ENCODE data around the gene CASTOR2.
"Not testable (repeated sequence)": the region's sequence is repeated elsewhere in the genome, so short reads cannot be mapped to it uniquely, and the experiment has no call there.

CASTOR2 gene

DNA sequence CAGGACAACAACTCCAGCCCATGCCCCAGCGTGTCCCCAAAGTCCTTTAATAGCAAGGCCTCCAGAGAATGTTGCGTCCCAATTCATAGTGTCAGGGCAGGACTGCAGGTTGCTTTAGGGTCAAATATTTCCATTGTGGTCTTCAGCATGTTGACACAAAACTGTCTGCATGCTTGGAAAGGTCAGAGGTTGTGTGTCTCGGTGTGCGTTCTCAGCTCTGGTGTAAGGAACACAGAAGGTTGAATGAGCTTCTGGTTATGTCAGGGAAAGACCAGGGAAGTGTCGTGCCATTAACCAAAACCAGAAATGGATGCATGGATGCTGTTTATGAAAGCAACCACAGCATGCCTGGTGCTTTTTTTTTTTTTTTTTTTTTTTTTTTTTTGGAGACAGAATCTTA lies 31.9 kb downstream of the CASTOR2 start:
- DNase-seq, result not testable (repeated sequence)

DNA sequence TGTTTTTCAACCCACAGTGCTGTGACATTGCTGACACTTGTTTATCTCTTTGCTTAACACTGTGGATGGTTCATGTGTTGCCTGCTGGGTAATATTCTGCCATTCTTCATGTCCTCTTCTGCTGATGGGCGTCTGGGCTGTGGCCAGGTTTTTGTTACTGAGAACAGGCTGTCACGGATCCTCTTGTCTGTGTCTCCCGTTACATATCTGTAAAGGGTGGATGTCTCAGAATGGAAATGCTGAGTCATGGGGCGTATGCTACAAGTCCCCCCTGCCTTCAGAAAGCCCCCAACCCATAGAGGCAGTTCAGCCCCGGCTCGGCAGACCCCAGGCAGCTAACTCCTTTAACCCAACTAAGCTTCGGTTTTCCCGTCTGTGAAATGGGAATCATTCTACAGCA lies 33.3 kb downstream of the CASTOR2 start:
- DNase-seq, result not testable (repeated sequence)

DNA sequence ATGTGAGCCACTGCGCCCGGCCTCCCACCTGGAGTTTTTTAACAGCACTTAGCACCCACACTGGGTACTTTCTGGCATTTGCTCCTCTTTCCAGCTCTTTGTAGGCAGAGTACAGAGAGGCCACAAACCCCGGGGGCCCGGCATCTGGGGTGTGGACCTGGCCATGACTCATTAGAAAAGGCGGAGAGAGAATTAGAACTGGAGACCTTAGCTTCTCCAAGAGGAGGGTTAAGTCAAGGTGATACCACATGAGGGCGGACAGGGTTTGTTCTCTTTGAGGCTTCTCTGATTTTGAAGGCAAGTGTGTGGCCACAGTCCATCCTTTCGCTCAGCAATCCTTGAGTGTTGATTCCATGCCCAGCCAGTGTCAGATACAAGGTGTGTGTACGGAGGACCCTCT lies 36.9 kb downstream of the CASTOR2 start:
- DNase-seq, result not testable (repeated sequence)

DNA sequence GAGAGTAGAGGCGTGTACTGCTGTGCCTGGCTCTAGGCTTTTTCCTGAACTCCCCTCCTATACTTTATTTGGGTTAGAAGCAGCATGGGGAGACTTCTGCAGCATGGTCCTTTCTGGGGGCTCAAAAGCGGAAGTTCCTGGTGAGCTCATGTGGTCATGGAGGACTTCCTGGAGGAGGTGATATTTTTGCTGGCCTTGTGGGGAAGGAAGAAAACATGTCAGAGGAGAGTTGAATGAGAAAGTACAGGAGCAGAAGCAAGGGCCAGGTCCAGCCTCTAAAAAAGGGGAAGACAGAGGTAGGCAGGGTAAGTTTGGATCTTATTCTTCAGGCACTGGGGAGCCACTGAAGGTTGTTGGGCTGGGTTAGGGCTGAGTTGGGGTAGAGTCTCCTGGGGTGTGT lies 45.5 kb downstream of the CASTOR2 start:
- DNase-seq, result no peak

- DNase-seq, result no peak
These were observed 53.3 kb downstream of the CASTOR2 start for GRCh38 chr7:75017832-75018231.

- no peak for DNase-seq
These were observed 54.3 kb downstream of the CASTOR2 start for GRCh38 chr7:75018570-75019364.

GRCh38 chr7:75019800-75020199 lies 55.3 kb downstream of the CASTOR2 start:
- no peak for DNase-seq

DNA sequence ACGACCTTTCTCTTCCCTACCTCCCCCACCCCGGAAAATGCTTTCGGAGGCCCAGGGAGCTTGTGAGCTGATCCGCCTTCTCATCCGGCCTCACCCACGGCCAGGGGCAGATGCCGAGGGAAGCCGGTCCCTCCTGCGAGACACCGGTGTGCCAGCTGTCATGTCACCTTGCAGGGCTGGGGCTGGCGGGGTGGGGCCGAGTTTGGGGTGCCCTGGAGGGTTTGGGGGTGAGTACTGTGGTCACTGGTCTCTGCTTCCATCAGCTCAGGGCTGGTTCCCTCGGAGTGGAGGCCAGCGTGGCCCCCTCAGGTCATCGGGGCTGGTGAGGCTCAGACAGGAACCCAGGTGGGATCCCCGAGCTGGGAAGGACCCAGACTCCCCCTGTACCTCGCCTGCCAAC lies 60.4 kb downstream of the CASTOR2 start:
- no peak for DNase-seq

- DNase-seq, result no peak
These were observed 63.8 kb downstream of the CASTOR2 start for GRCh38 chr7:75028299-75028698.

GRCh38 chr7:75033064-75033463 lies 68.6 kb downstream of the CASTOR2 start:
- no peak for DNase-seq

- DNase-seq, result no peak
These were observed 69.3 kb downstream of the CASTOR2 start for GRCh38 chr7:75033826-75034225.

DNA sequence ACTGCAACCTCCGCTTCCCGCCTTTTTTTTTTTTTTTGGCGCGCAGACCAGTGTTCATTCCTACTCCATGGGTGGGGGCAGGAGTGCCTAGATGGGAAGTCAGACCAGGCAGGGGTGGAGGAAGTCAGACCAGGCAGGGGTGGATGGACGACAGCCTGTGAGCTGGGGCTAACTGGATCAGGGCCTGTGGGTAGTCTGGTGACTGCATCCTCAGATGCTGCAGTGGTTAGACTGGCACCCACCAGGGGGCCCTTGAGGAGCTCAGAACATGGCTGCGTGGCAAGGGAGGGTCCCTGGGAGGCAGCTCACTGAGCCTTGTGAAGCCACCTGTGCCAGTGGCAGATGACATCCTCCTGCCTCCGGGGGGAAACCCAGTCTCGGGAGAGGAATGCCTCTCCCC lies 74.0 kb downstream of the CASTOR2 start:
- DNase-seq, result no peak

DNA sequence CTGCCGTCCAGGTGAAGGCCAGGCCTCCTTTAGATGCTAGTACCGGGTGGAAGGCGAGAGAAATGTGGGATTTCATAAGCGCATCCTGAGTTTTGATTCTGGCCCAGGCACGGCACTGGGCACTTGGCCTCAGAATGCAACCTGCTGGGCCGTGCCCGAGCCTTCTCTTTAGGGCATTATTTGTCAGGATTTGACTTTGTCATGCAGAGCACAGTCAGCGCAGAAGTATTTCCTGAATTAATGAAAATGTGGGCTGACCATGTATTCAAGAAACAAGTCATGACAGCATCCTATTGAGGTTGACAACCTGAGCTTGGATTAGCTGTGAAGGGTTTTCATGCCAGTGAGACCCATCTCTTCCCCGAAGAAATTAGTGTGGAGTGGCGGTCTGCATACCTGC lies 74.7 kb downstream of the CASTOR2 start:
- no peak for DNase-seq

DNA sequence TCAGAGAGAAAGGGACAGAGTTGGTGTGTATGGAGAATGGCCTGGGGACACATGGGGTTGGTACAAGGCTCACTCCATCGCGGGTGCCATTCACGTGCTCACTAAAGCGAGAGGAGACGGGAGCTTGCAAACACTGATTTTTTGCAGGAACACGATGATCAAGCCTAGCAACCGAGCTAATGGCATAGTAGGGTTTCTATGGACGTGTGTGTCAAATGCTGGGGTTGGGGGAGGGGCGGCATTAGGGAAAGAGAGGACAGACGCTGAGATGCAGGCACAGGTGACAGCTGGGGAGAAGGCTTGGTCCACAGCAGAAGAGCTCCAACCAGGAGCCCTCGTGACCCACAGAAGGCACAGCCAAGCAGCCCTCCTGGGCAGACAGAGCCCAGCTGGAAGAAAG lies 75.2 kb downstream of the CASTOR2 start:
- no peak for DNase-seq

GRCh38 chr7:75040512-75040911 lies 76.0 kb downstream of the CASTOR2 start:
- DNase-seq, result no peak

DNA sequence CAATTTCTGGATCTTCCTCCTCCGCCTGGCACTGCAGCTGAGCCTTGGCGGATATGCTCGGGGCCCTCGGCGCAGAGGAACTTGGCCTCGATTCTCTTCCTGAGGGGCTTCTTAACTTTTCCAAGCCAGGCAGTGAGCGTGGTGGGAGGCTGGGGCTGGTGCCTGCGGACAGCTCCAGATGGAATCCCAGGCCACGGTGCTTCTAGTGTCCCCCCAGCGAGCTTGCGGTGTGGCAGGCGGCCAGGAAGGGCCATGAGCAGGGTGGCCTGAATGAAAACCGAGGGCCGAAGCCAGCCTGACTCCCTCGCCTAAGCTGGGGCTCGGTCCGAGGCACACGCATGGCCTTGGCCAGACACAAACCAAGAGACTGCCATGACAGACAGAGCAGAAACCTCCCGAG lies 77.8 kb downstream of the CASTOR2 start:
- no peak for DNase-seq

DNA sequence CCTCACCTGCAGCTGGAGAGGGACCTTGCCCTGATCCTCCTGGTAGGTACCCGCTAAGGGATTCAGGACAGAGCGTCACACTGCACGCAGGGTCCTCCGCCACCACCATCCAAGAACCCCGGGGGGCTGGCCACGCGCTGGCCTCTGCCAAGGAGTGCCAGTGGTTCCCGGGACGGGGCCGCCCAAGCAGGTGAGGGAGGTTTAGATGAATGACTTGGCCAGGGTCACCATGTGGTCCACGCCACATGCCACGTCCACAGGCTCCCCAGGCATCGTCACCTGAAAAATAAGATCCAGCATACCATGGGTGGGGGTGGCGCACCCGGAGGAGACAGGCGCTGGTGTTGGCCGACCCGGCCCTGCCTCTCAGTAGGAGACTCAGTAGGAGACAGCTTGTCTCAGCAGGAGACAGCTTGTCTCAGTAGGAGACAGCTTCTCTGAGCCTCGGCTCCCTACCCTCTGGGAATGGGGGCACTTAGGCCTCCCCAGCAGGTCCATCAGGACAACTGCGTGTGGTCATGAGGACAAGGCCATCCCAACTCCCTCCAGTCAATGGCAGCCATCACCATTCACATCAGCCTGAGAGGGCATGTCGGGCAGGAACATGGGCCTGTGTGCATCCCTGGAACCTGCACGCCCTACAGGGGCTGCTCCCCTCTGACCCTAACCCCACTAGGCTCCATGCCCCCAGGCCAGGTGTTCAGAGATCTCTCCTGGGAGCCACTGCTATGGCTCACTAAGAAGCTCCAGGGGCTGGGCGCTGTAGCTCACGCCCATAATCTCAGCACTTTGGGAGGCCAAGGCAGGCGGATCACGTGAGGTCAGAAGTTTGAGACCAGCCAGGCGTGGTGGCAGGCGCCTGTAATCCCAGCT lies 78.6 kb downstream of the CASTOR2 start:
- no peak for DNase-seq

GRCh38 chr7:75045881-75046280 lies 81.4 kb downstream of the CASTOR2 start:
- no peak for DNase-seq

- no peak for DNase-seq
These were observed 84.2 kb downstream of the CASTOR2 start for GRCh38 chr7:75048435-75049379.

DNA sequence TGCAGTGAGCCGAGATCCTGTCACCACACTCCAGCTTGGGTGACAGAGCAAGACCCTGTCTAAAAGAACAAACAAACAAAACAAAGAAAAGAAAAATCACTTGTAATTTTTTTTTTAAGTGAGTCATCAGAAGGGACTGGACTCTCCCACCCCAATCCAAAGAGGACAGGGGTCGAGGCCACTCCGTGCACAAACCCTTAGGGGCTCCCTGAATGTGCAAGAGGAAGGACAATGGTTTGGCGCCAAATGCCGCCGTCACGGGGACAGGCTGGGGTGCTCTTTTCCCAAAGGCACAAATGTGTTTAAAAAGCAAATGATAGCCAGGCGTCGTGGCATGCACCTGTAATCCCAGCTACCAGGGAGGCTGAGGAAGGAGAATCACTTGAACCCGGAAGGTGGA lies 85.3 kb downstream of the CASTOR2 start:
- no peak for DNase-seq

GRCh38 chr7:75050501-75050900 lies 86.0 kb downstream of the CASTOR2 start:
- no peak for DNase-seq

DNA sequence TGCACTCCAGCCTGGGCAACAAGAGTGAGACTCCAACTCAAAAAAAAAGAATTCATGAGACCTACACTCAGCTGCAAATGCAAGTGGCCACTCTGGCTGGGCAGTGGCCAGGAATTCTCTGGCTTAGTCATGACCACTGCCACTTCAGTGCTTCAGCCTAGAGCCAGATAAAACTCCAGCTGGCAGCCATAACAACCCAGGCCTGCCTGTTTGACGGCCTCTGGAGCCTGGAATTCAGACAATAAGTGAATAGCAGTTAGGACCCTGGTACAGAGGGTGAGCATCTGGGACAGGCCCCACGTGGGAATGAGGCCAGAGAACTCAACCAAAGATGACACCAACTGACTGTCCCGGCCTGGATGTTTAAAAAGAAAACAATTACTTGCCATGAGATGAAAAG lies 90.2 kb downstream of the CASTOR2 start:
- no peak for DNase-seq

GRCh38 chr7:75055155-75055554 lies 90.7 kb downstream of the CASTOR2 start:
- DNase-seq, result no peak
